ENCODE data around the gene SLC9A9.
A peak's percentile ranks its signal among the peaks of the same experiment; 100 is the strongest.
"Not testable (repeated sequence)": the region's sequence is repeated elsewhere in the genome, so short reads cannot be mapped to it uniquely, and the experiment has no call there.

The SLC9A9 gene

DNA sequence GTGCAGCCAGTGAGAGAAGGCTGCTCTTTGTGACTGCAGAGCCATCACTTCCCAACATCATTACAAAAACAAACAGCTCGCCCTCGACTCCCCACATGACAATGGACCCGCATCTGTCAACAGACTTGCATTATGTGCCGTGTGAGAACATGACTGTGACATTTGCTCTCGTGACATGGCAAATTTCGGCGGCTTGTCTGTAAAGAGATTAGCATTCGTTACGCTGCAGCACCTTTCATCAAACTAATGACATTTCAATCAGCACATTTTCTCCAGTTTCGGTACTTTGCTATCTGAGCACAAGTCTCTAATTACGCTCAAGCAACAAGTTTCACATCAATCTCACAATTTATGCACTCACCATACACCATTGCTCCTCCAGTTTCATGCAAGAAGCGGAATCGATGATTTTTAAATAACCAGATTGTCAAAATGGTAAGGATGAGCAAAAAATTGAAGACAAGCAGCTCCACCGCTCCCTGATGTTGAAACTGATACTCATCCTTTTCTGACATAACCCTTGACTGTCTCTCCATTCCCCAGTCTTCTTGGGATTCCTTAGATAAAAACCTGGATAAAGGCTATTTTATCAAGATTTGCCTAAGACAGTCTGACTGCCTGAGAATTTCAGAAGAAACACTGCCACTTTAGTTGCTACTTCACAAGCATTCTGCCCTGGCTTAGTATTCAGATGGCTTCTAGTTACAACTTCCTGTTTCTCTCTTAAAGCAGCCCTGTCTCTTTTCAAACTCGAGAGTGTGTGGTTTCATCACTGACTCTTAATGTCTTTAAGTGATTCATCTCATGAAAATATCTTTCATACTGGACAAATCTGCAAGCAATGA is at the start of gene SLC9A9:
Gene SLC9A9 (minus strand): TSS at position 682 of the 845 bp plus-strand sequence. CDS start 146 bp downstream, at position 536.
- no peak for DNase-seq

DNA sequence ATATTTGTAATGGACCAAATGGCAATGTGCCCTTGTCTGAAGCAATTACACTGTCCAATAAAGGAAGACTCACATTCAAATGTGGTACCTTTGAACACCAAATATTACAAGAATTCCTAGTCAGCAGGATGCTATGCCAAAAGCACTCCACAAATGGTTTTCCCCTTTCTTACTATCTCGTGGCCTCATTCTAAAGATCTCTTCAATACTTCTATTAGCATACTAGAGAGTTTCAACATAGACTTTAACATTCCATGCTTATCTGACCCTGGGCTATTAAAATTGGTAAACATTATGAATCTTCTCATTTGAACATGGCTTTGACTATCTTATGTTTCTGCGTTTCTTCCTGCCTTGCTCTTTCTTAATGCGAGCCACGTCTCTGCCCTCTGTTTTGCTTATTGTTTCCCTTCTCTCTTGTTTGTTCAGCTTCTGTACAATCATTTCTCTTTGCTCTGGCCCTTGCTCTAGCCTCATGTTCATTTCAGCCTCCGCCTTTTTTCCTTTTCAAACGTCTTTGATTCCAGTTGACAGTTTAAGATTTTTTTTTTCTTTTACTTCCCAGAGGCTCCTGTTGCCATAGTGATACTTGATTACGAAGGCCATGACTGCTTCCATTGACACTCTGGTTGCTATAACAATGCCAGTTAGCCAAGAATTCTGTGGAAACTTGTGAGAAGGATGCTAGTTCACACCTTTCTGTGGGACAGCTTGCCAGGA is 49.5 kb upstream of the SLC9A9 start:
- DNase-seq: no peak

DNA sequence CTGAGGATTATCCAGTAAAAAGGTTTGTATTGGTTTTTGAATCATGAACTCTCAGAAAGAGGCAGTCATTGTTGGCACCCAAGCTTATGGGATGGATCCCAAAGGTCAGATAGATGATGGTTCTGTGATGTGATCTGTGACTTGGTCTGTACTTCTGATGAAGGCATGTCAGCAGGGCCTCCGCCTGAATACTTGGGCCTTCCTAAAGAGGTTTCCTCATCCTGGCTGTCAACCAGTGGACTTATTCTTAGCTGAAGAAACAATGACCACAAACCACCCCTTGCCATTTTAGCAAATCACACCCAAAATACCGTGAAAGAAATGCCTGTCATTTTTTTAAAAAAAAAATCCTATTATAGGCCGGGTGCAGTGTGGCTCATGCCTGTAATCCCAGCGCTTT is 48.2 kb upstream of the SLC9A9 start:
- DNase-seq: no peak

DNA sequence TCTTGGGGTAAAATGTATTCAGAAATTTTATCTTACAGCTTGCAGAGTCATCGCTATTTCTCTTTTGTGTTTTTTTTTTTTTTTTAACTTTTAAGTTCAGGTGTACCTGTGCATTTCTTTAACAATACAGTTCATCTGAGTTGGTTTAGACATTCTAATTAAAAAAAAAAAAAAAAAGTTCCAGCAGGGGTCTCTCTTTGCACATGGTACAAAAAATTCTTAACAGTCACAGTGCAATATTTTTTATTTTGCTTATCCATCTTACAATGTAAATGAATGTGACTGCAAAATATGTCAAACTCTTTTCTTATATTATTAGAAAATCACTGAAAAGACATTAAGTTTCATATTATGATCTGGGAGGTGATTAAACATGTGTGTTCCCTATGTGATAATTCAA is 47.5 kb upstream of the SLC9A9 start:
- no peak for DNase-seq

DNA sequence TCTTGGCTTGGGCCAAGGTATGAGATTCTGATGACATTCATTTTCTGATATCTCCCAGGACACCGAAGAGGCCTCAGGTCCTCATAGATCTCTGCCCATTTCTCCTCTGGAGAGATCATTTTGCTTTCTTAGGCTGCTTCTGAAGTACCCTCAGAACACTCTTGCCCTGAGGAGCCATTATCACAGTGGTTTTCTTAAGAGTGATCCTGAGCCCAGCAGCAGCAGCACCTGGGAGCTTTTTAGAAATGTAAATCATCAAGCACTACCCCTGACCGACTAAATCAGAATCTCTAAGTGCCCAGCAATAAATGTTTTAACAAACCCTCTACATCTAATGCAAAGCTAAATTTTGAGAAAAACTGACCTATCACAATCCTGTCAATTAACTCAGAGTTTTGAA is 40.6 kb upstream of the SLC9A9 start:
- no peak for DNase-seq

DNA sequence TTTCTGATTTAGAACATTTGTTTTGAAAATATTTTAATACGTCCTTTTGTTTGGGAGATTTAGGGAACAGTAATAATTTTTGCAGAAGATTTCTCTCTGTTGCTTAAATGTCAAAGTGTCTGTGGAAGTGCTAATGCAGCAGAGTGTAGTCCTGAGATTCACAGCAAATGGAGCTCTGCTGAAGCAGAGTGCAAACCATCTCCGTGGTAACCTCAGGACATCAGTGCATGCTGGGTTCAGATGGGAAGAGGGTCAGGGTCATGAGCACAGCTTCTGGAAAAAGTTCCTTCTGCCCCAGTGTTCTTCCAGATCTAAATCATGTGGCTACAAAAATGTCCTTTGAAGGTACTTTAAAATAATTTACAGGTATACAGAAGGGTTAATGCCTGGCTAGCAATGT is 39.9 kb upstream of the SLC9A9 start:
- DNase-seq: no peak

DNA sequence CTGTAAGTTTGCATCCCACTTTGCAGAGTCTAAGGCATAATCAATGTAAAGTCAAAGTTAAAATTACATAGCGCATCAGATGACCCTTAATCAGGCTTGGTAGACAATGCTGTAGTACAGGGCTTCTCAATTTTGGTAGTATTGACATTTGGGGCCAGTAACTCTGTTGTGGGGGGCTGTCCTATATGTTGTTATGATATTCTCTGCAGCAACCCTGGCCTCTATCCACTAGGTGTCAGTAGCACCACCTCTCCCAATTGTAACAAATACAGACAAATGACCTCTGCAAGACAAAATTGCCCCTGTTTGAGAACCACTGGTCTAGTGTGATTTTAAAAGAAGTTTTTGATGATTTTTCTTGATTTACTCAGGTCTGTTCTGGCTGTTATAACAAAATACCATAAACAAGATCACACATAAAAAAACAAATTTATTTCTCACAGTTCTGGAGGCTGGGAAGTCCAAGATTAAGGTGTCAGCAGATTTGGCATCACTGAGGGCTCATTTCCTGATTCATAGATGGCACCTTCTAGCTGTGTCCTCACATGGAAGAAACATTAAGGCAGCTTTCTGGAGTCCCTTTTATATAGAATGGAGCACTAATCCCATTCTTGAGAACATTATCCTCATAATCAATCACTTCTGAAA is 37.6 kb upstream of the SLC9A9 start:
- peak; percentile 3 to 8 for DNase-seq

DNA sequence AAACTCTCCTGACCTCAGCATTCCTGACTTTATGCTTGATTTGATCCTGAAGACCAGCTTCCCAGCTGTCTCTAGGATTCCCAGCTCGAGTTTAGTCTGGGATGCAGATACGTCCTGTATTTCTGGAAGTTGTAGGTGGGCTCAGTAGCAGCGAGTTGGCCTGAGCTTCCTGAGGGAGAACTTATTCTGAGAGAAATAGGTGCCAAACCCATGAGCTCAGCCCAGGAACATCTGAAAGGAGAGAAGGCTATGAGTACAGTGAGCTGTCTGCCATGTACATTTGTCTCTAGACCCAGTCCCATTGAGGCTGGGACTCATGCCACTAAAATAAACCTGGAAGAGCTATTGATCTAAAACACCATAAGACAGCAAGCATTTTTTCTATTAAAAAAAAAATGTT is 36.6 kb upstream of the SLC9A9 start:
- DNase-seq: no peak

DNA sequence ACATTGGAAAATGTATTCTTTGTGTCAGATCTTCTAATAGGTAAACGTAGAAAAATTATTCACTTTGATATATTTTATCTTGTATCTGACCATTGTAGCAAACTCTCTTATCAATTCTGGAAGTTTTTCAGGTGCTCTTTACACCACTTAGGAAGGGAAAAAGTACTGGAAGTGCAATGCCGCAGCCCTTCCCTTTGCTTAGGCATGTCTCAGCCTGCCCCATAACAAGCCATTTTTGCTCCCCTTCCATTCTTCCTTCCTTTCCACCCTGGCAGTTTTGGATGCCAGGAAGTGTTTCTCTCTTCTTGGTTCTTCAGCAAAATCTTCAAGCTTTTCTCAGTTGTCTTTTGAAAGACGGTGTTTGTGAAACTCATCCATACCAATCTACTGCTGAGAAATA is 34.9 kb upstream of the SLC9A9 start:
- DNase-seq: no peak

DNA sequence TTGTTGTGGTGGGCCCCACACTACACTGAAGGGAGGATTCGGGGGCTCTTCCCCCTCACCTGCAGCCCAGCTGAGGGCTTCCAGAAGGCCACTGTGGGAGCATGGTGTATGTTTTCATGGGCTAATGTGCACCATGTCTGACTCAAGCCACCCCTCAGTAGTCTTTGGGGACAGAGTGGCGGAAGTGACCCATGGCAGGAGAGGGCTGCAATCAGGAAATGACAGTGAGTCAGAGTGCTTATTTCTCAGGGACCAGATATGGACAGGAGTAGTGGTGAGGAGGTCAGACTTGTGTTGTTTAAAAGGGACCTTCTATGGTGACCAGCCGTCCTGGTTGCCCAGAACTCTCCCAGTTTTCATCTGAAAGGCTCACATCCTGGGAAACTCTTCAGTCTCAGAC is 32.8 kb upstream of the SLC9A9 start:
- DNase-seq: no peak

DNA sequence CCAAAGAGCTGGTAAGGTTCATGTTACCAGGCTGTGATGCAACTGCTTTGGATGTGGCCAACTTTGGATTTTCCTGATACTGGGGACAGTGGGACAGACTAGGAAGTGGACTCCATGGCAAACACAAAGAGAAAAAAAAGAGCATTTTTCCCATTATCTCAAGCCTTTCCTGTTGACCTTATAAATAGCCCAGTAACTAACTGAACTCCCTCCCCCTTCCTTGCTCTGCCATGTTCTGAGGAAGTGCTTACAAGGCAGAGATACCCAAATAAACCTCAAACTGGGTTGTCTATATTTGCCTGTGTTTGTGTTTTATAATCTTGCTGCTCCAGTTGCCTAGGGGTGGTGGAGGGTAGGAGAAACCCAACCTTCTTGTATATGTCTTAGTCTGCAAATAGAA is 27.3 kb upstream of the SLC9A9 start:
- no peak for DNase-seq

DNA sequence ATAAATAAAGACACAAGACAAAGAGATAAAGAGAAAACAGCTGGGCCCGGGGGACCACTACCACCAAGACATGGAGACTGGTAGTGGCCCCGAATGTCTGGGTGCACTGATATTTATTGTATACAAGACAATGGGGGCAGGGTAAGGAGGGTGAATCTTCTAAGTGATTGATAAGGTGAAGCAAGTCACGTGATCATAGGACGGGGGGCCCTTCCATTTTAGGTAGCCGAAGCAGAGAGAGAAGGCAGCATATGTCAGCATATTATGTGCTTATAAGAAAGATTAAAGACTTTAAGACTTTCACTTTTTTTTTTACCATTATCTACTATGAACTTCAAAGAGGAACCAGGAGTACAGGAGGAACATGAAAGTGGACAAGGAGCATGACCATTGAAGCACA is 25.3 kb upstream of the SLC9A9 start:
- DNase-seq: not testable (repeated sequence)

DNA sequence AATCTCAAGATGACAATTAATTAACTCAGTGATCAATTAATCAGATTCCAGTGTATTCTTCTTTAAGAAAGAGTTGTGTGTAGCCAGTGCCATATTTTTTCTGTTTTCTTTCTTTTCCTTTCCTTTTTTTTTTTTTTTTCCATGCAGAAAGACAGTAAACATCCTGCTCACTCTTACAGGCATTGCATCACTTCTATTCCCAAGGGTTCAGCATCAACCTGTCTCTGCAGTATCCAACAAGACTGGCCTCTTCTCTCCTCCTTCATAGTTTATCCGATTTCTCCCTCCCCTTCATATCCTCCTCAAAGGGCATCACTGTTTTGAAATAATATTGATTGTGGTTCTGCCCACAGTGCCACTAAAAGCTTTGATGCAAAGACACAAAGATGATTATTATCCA is 17.0 kb upstream of the SLC9A9 start:
- no peak for DNase-seq

DNA sequence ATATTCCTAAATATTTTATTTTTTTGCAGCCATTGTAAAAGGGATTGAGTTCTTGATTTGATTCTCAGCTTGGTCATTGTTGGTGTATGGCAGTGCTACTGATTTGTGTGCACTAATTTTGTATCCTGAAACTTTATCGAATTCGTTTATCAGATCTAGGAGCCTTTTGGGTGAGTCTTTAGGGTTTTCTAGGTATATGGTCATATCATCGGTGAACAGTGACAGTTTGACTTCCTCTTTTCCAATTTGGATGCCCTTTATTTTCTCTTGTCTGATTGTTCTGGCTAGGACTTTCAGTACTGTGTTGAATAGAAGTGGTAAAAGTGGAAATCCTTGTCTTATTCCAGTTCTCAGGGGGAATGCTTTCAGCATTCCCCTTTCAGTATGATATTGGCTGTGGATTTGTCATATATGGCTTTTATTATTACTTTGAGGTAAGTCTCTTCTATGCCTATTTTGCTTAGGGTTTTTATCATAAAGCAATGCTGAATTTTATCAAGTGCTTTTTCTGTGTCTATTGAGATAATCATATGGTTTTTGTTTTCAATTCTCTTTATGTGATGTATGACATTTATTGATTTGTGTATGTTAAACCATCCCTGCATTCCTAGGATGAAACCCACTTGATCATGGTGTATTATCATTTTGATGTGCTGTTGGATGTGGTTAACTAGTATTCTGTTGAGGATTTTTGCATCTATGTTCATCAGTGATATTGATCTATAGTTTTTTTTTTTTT is 11.4 kb upstream of the SLC9A9 start:
- DNase-seq: no peak

DNA sequence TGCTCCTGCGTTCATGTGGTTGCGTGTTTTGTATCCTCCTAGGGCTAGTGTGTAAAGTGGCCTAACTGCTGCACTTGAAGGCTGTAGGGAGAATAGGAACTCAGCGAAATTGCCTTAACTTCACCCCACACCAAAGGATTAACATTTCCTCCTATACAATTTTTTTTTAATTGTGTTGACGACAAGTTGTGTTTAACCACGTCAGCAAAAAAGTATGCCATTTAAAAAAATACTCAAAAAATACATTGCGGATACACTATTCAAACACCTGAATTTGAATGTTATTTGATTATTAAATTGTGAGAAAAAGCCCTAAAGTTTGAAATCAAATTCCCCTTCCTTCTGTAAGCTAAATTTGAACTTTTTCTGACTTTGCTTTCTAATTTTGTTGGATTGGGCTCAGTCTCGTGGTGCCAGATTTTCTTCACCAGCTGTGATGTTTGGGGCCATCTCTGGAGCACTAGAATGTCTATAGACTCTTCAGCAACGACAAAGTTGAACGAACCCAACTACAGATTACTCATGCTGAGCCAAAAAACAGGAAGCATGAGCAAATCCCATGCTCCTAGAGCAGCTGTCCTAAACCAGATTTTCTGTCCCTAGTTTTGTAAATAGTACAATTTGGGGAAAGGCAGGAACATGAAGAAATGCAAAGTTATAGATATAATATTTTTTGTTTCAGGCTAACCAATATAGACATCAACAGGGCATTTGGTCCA is 8.1 kb upstream of the SLC9A9 start:
- DNase-seq: no peak

DNA sequence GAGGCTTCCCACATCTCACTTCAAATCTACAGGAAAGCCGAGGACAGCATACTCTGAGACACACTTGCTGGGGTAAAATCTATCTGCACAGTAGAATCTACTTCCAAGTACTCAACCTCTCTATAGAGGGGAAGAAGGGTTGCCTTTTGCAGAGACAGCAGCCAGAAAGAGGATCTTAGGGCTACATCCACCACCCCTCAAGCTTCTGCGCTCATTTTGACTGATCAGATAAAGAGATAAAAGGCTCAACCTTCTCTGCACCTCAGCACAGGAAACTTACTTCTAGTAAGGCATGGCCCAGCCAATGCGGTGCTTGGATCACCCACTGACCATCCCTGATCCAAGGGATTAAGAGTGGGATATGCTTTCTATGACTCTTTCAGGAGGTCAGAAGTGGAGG is 6.9 kb upstream of the SLC9A9 start:
- no peak for DNase-seq

DNA sequence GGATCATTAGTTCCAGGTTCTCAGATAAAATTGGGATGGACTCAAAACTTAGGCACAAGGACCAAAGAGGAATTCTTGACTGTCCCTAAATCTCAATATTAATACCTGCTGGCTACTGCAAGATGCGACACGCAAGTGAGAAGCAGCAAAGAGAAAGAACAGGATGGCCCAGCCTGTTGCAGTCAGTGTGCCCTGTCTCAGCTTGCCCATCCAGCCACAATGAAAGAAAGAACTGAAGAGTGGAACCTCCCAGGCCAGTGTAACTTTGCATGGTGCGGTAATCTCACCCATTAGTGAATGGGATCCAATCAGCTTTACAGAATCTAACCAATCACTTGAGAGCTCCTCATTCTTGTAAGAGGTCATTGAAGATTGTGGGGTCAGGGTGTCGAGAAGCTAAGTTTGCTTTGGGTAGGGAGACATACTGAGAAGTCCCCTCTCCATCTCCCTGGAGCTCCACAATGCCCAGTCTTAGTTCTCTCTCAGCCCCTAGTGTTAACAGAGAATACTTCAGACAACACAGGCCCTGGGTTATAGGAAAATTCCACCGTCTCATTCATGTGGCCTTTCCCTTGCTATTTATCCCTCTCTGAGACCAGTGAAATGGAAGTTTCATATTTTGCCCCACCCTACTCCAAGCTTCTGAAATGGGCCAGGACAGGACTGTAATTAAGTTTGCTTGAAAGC is 3.2 kb upstream of the SLC9A9 start:
- no peak for DNase-seq

DNA sequence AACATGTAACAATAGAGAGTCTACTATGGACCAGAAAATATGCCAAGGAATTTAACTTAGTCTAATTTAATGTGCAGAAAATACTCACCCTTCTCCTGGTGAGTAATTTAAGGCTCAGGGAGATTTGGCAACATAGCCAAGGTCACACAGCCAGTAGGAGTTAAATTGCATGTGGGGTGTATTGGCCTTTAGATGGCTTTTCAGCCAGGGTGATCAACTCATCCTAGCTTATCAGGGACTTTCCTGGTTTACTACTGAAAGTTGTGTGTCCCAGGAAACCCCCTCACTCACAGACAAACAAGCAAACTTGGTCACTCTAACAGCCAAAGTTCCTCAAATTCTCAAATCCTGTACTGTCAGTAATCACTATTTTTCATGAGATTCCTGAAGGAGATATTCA is 2.6 kb upstream of the SLC9A9 start:
- DNase-seq: no peak

DNA sequence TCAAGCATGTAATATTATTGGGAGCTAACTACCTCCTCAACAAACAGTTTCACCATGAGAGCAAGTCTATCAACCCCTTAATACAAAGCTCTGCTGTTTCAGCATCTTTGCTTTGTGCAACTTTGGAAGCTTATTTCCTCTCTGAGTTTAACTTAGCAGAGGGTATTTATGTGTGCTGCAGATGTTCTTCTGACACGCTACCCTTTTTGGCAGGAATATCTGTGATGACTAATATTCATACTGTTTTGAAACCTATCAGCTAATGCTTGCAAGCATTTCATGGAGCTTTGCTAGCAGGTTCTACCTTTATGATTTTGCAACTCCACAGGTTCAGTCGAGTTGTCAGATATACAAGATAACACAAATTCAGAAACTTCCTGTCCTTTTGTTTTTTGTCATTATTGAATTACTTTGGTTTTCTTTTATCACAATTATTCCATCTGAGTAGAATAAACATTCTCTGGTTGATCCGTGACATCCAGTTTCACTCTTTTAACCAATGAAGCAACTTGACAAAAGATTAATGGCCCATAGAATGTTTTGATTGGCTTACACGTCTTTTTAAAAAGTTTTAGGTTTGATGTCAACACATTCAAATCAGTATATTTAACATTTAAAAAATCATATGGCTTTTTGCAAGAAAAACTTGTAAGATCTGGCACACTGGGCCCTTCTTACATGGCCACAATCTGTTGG is 1.7 kb upstream of the SLC9A9 start:
- no peak for DNase-seq

DNA sequence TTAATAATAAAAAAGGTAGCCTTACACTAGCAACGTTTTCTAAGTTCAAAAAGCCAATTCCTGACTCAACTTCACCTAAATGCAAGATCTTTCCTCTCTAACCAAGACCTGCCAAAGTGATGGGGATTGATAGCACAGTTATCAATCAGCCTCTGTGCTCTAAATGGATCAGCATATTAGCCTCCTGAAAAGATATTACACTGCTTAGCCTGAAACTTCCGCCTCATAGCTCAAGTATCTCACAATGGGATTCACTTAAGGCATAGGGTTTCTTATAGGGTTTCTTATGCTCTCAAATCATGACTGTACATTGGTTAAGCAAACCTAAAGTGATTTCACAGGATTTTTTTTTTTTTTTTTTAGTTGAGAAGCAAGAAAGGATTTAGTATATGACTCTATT is 436 bp upstream of the SLC9A9 start:
- no peak for DNase-seq

DNA sequence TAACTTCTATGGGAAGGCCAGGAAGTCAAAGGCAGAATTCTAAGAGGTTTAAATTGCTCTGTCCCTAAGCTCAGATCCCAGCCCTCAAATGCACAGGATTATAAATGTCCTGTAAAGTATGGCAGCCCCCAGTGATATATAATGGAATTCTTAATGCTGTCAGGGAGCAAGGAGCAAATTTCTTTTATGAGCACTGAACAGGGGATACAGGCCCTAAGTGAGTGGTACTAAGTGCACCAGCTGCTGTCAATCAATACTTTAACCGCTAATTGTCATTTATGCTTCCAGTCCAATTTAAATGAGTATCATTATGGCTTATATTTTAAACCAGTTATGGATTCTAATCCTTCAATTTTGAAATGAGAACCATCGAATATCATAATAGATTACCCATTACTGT is 4.7 kb downstream of the SLC9A9 start:
- no peak for DNase-seq

Measured in stimulated activated CD4-positive, alpha-beta T cell treated with anti-CD3 and anti-CD28 coated beads, Interleukin-2, amount 100 ng/mL, for 48 hours (primary cell).